Measurements from ENCODE around the gene OPN5.

The OPN5 gene

GRCh38 chr6:47852727-47853126 is 70.9 kb downstream of the OPN5 start:
- no peak for DNase-seq (ENCODE audit: extremely low read depth, low read depth)
- TF ChIP-seq CTCF (IDR thresholded peaks at IDR 0.05; ENCODE audit: low read depth, low read length) = no peak

GRCh38 chr6:47853766-47854165 is 71.9 kb downstream of the OPN5 start:
- TF ChIP-seq CTCF (IDR thresholded peaks at IDR 0.05; ENCODE audit: low read depth, low read length) = no peak
- no peak for DNase-seq (ENCODE audit: extremely low read depth, low read depth)

GRCh38 chr6:47854971-47855370 is 73.1 kb downstream of the OPN5 start:
- no peak for DNase-seq (ENCODE audit: extremely low read depth, low read depth)
- no peak for TF ChIP-seq CTCF (IDR thresholded peaks at IDR 0.05; ENCODE audit: low read depth, low read length)

GRCh38 chr6:47859175-47859574 is 77.3 kb downstream of the OPN5 start:
- no peak for DNase-seq (ENCODE audit: extremely low read depth, low read depth)
- no peak for TF ChIP-seq CTCF (IDR thresholded peaks at IDR 0.05; ENCODE audit: low read depth, low read length)

- DNase-seq (ENCODE audit: extremely low read depth, low read depth) = no peak
Observed at GRCh38 chr6:47862731-47863130, 80.9 kb downstream of the OPN5 start.

GRCh38 chr6:47865206-47865605 is 83.4 kb downstream of the OPN5 start:
- no peak for DNase-seq (ENCODE audit: extremely low read depth, low read depth)

More at GRCh38 chr6:47862731-47863130, 80.9 kb downstream of the OPN5 start:
- TF ChIP-seq CTCF (IDR thresholded peaks at IDR 0.05; ENCODE audit: low read depth, low read length) = no peak

GRCh38 chr6:47875593-47875992 is 93.8 kb downstream of the OPN5 start:
- no peak for TF ChIP-seq CTCF (IDR thresholded peaks at IDR 0.05; ENCODE audit: low read depth, low read length)
- no peak for DNase-seq (ENCODE audit: extremely low read depth, low read depth)

More at GRCh38 chr6:47865206-47865605, 83.4 kb downstream of the OPN5 start:
- no peak for TF ChIP-seq CTCF (IDR thresholded peaks at IDR 0.05; ENCODE audit: low read depth, low read length)
